GM19193 (cell line): ENCODE data around the gene SUMF1.

Source experiments
- POLR2A ChIP-seq: IDR thresholded peaks from 4 replicates; pipeline ENCODE4 v1.6.1; 2011; ENCODE audit not compliant: insufficient read depth, insufficient read length; ENCODE audit errors: extremely low read depth

The SUMF1 gene

GRCh38 chr3:4335840-4336562, 131.1 kb downstream of the SUMF1 start:
- no peak for TF ChIP-seq POLR2A

DNA sequence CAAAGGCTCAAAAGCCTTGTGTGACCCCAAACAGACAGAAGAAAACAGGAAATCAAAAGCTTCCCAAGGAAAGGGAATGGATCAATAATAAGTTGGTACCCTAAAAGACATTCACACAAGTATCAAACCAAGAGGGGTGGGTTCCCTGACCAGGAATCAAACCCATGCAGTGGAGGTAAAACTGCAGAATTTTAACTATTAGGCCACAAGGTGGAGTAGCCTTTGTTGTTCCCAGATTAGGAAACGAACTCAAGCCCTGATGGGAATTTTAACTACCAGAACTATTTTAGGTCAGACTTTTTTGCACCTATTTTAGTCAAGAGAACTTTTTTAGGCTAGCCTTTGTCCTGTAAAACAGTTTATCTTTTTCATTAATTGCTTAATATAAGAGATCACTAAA, 132.5 kb downstream of the SUMF1 start:
- TF ChIP-seq POLR2A, result no peak

DNA sequence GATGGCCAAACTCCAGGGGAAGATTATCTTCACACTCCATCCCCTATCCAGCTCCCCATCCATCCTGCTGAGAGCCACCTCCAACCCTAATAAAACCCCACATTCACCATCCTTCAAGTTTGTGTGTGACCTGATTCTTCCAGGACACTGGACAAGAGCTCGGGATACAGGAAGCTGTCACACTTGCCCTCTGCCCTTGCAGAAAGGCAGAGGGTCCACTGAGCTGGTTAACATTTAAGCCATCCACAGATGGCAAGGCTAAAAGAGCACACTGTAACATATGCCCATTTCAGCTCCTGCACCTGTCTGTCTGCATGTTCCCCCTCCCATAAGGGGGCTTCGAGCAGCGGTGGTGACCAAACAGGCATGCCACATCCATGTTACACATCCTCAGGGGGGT, 134.1 kb downstream of the SUMF1 start:
- no peak for TF ChIP-seq POLR2A

DNA sequence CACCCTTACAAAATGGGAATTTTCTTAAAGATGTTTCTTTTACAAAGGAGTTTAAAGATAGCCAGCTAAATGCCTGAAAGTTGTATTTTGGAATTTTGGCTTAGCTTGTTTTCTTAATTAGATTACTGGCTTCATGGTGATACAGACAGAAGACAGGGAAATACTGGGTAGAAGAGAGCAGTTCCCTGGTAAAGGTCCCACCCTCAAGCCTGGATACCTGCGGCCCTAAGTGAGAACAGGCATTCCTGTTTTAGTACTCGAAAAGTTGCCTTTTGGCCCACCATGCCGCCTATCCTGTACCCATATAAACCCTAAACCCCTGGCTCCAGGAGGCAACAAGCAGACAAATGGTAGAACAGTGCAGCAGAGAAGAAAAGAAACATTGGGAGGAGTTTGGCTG, 134.5 kb downstream of the SUMF1 start:
- TF ChIP-seq POLR2A, result no peak

- no peak for TF ChIP-seq POLR2A
Measured at GRCh38 chr3:4332111-4332510, 135.0 kb downstream of the SUMF1 start.

GRCh38 chr3:4326868-4327267, 140.2 kb downstream of the SUMF1 start:
- no peak for TF ChIP-seq POLR2A

DNA sequence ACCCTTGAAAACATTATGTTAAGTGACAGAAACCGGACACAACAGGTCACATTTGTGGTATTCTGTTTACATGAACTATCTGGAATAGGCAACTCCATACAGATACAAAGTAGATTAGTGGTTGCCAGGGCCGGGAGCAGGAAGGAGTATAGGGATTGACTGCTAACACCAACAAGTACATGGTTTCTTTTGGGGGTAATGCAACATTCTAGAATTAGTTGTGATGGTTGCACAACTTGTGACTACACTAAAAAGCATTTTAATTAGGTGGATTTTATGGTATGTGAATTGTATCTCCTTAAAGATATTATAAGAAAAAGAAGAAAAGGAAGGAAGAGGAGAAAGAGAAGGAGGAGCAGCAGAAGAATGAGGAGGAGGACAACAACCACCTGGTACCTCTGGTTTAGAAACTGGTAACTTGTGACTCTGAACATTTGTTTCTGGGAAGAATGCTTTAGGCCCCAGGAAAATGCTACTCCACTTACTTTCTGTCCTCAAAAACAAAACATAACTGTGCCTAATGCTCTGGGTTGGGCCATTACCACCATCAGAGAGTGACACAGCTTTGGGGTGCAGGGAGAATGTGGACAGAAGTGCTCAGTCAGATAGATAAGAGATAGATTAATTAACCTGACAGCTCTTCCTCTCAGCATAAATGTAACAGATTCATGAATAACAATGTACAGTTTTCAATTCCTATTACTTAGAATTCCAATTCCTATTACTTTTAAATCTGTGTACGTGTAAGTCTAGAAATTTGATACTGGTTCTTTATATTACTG, 143.6 kb downstream of the SUMF1 start:
- TF ChIP-seq POLR2A, result no peak

- no peak for TF ChIP-seq POLR2A
Measured at GRCh38 chr3:4322635-4323034, 144.4 kb downstream of the SUMF1 start.

GRCh38 chr3:4321732-4322131, 145.3 kb downstream of the SUMF1 start:
- TF ChIP-seq POLR2A, result no peak

GRCh38 chr3:4320096-4320911, 146.8 kb downstream of the SUMF1 start:
- TF ChIP-seq POLR2A, result no peak

DNA sequence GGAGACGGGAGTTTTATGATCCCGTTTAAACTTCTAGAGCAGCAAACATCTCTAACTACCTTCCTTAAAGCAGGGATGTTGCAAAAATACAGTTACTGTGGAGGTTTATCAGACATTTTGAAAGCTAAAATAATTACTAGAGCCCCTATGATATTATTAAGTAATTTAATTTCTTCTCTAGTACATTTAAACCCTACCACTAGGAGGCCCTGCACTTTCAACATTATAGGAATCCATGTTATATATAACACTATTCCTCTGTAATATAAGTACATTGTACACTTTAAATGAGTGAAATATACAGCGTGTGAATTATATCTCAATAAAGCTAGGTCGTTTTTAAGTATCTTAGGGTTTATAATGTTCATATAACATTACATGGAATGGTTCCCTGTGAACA, 152.4 kb downstream of the SUMF1 start:
- TF ChIP-seq POLR2A, result no peak

DNA sequence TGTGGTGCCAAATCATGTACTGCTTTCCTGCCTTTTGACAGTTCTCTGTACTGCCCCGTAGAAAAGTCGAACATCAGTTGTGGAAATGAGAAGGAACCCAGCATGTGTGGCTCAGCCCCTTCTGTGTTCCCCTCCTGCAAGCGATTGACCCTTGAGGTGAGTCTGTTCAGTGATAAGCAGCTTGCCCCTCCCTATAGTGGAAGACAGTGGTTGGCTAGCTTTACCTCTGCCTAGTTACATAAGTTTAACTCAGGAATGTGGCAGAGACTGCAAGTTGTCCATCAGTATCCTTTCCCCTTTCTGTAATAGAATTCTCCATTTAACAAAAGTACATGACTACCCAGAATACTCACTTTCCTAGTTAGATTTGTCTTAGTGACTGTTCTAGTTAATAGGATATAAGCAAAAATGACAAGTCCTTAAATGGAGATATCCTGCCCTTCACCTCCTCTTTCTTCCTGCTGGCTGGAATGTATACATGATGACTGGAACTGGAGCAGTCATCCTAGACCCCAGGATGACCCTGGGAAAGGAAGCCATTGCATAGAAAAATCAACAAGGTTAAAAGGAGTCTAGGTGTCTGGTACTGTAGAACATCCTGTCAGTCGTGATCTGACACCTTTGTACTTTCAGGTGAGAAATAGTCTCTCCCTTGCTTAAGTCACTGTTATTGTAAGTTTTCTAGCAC, 153.3 kb downstream of the SUMF1 start:
- no peak for TF ChIP-seq POLR2A

DNA sequence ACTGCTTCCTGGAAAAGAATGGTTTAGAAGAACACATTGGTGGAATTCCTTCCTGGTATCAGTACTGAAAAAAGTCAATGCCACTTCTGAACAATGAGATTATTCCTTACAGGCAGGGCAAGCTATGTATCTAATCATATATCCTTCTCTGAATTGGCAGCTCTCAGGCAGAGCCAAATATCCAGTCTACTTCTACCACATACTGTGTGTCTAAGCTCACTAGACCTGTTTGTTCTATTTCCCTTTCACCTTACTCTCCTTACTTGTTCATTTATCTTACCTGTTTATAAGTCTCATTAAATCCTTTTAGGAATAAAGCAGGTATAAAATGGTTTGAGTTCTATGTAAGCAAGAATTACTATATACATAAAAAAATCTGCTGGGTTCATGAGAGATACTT, 155.6 kb downstream of the SUMF1 start:
- TF ChIP-seq POLR2A, result no peak
